ENCODE measurements around the gene ARHGEF6. TPM values are rescaled to one million over a fixed set of nuclear protein-coding genes. Genes with fewer than 3 reads are reported as not detected.

Gene ARHGEF6
- total and polyA plus RNA-seq, 2 experiments from 2014 or later = 2.5 to 6.0 TPM

DNA sequence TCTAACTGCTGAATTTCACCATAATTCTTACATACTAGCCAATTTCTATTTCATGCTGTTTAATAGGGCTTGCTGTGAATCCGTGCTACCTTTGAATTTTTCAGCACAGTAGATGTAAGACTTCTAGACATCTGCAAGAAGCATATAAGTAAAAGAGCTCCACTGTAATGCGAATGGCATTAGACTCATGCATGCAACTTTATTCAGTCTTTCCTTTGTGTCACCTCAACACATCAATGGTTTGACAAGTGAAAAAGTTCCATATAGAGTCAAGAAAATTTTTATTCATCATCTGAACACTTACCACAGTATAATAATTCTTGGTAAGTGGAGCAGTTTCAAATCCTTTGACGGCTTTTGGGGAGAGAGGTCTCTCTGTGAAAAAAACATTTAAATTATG, 48.9 kb downstream of the ARHGEF6 start:
- Mint-ChIP-seq H3K4me3 (no peak overlapping the region), H3K36me3 (ENCODE audit: low read depth) (no peaks in the 10 kb centered on the region), H3K4me1 (peaks cover 2% of the 10 kb centered on the region), H3K27ac (no peak overlapping the region), H3K27me3 (ENCODE audit: insufficient read depth, low read depth, poor library complexity) (no peaks in the 10 kb centered on the region), H3K9me3 (no peaks in the 10 kb centered on the region)
- DNase-seq (ENCODE audit: low spot score) (no peak), ATAC-seq (no peak)
- no peaks in the 10 kb centered on the region for H3K36me3 ChIP-seq (ENCODE audit: insufficient read depth)
- H3K27me3 ChIP-seq (ENCODE audit: insufficient read depth) = no peaks in the 10 kb centered on the region
- H3F3A ChIP-seq (replicated peaks; ENCODE audit: low read depth) = no peaks in the 10 kb centered on the region
- H3K27ac ChIP-seq (ENCODE audit: low read depth) = no peak overlapping the region
- TF ChIP-seq ZNF331 (CRISPR knock-in tag; IDR thresholded peaks at IDR 0.05; ENCODE audit: low read depth) (no peak), NANOG (IDR thresholded peaks at IDR 0.05; ENCODE audit: borderline replicate concordance) (no peak), REST (IDR thresholded peaks at IDR 0.05; ENCODE audit: unreplicated experiment) (no peak), CREB1 (CRISPR knock-in tag; IDR thresholded peaks at IDR 0.05; ENCODE audit: low read depth) (no peak), ZNF462 (CRISPR knock-in tag; IDR thresholded peaks at IDR 0.05) (no peak), CTCF (conservative IDR thresholded peaks at IDR 0.05; ENCODE audit: low read depth in 2 of 2) (no peak), EZH2 (IDR thresholded peaks at IDR 0.05; ENCODE audit: low read depth, unreplicated experiment) (no peak), STAT1 (IDR thresholded peaks at IDR 0.05; ENCODE audit: unreplicated experiment) (no peak), ZNF114 (CRISPR knock-in tag; IDR thresholded peaks at IDR 0.05) (no peak), EZH2phosphoT487 (IDR thresholded peaks at IDR 0.05; ENCODE audit: unreplicated experiment) (no peak), JUNB (IDR thresholded peaks at IDR 0.05; ENCODE audit: unreplicated experiment) (no peak), POLR2AphosphoS5 (IDR thresholded peaks at IDR 0.05; ENCODE audit: low read depth) (no peak)
- TF ChIP-seq, protein P1, sequence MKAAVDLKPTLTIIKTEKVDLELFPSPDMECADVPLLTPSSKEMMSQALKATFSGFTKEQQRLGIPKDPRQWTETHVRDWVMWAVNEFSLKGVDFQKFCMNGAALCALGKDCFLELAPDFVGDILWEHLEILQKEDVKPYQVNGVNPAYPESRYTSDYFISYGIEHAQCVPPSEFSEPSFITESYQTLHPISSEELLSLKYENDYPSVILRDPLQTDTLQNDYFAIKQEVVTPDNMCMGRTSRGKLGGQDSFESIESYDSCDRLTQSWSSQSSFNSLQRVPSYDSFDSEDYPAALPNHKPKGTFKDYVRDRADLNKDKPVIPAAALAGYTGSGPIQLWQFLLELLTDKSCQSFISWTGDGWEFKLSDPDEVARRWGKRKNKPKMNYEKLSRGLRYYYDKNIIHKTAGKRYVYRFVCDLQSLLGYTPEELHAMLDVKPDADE (IDR thresholded peaks at IDR 0.05) = no peak
- H3K4me1 ChIP-seq (ENCODE audit: insufficient read depth) = no peaks in the 10 kb centered on the region
- H2AFZ ChIP-seq = no peak overlapping the region
- H3K4me3 ChIP-seq = no peak overlapping the region
- no peaks in the 10 kb centered on the region for H3K79me2 ChIP-seq (replicated peaks; ENCODE audit: insufficient read depth)
- no peaks in the 10 kb centered on the region for H4K20me1 ChIP-seq (replicated peaks; ENCODE audit: insufficient read depth)
- H3K4me2 ChIP-seq = no peak overlapping the region
- H3K9me2 ChIP-seq (ENCODE audit: insufficient read depth) = no peaks in the 10 kb centered on the region

Data from GM23338 (cell line).